ENCODE results near the gene FAM89A. TPM values are rescaled to one million over a fixed set of nuclear protein-coding genes. Genes with fewer than 3 reads are reported as not detected.

Gene FAM89A
- total and polyA plus RNA-seq, 9 of the 15 experiments (the other 6 are each of a cell fraction or from before 2014, with no cell fraction given): 8.7 to 66.2 (median 43.3) TPM

DNA sequence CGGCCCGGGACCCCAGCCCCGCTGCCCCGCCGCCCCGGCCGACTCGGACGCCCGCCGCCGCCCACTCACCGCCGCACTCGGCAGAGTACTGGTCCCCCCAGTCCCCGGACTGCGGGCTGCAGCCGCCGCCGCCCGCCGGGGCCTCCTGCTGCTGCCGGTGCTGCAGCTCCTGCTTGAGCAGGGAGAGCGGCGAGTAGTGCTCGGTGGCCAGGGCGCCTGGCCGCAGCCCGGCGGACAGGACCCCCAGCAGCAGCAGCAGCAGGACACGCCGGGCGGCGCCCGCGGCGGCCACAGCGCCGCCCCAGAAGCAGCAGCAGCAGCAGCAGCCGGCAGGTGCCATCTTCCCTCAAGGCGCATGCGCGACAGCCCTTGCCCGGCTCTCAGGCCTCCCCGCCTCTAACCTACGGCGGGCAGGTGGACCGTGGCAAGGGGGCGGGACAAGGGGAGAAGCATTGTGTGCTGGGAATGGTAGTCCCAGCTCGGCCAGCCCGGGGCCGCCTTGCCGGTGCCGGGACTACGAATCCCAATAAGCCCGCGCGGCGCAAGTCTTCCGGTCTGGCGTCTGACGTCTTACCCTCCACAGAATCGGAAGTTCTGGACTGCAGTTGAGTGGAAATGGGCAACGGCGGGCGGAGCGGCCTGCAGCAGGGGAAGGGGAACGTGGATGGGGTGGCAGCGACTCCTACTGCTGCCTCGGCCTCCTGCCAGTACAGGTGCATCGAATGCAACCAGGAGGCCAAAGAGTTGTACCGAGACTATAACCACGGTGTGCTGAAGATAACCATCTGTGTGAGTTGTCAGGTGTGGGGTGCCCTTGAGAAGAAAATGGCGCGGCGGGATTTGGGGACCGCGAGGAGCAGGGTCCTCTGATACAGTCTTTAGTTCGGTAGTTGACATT, 61.3 kb downstream of the FAM89A start, which contains the start of the genes ARV1 and TTC13 (continued):
- TF ChIP-seq, protein P1, sequence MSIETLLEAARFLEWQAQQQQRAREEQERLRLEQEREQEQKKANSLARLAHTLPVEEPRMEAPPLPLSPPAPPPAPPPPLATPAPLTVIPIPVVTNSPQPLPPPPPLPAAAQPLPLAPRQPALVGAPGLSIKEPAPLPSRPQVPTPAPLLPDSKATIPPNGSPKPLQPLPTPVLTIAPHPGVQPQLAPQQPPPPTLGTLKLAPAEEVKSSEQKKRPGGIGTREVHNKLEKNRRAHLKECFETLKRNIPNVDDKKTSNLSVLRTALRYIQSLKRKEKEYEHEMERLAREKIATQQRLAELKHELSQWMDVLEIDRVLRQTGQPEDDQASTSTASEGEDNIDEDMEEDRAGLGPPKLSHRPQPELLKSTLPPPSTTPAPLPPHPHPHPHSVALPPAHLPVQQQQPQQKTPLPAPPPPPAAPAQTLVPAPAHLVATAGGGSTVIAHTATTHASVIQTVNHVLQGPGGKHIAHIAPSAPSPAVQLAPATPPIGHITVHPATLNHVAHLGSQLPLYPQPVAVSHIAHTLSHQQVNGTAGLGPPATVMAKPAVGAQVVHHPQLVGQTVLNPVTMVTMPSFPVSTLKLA (conservative IDR thresholded peaks at IDR 0.05): peak; percentile 88 to 95; a peak in 3 of 4 replicates
- TF ChIP-seq ARNT (IDR thresholded peaks at IDR 0.05) (peak in 1 of 2 experiments; percentile 53; a peak in 1 of 4 replicates), ZFPM2 (CRISPR knock-in tag; IDR thresholded peaks at IDR 0.05) (no peak), SIN3B (IDR thresholded peaks at IDR 0.05; ENCODE audit: low read depth) (peak; percentile 32; the same call in 1 of the 2 replicates), MYC (IDR thresholded peaks at IDR 0.05; ENCODE audit: low read depth, low read length) (peak; percentile 90), MYC (CRISPR knock-in tag; IDR thresholded peaks at IDR 0.05; ENCODE audit: borderline replicate concordance, low read depth) (peak; percentile 65; the same call in 1 of the 2 replicates), SRSF7 (optimal IDR thresholded peaks at IDR 0.05; ENCODE audit: low read depth, low read length) (no peak), ARID1B (IDR thresholded peaks at IDR 0.05) (no peak; the same call in 1 of the 2 replicates)
- TF ChIP-seq, protein P2, sequence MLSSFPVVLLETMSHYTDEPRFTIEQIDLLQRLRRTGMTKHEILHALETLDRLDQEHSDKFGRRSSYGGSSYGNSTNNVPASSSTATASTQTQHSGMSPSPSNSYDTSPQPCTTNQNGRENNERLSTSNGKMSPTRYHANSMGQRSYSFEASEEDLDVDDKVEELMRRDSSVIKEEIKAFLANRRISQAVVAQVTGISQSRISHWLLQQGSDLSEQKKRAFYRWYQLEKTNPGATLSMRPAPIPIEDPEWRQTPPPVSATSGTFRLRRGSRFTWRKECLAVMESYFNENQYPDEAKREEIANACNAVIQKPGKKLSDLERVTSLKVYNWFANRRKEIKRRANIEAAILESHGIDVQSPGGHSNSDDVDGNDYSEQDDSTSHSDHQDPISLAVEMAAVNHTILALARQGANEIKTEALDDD (IDR thresholded peaks at IDR 0.05): no peak
- TF ChIP-seq, protein P3, sequence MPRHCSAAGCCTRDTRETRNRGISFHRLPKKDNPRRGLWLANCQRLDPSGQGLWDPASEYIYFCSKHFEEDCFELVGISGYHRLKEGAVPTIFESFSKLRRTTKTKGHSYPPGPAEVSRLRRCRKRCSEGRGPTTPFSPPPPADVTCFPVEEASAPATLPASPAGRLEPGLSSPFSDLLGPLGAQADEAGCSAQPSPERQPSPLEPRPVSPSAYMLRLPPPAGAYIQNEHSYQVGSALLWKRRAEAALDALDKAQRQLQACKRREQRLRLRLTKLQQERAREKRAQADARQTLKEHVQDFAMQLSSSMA (CRISPR knock-in tag; IDR thresholded peaks at IDR 0.05): peak; percentile 88
- TF ChIP-seq, protein P4, sequence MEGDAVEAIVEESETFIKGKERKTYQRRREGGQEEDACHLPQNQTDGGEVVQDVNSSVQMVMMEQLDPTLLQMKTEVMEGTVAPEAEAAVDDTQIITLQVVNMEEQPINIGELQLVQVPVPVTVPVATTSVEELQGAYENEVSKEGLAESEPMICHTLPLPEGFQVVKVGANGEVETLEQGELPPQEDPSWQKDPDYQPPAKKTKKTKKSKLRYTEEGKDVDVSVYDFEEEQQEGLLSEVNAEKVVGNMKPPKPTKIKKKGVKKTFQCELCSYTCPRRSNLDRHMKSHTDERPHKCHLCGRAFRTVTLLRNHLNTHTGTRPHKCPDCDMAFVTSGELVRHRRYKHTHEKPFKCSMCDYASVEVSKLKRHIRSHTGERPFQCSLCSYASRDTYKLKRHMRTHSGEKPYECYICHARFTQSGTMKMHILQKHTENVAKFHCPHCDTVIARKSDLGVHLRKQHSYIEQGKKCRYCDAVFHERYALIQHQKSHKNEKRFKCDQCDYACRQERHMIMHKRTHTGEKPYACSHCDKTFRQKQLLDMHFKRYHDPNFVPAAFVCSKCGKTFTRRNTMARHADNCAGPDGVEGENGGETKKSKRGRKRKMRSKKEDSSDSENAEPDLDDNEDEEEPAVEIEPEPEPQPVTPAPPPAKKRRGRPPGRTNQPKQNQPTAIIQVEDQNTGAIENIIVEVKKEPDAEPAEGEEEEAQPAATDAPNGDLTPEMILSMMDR (IDR thresholded peaks at IDR 0.05 in 2 of 3, conservative IDR thresholded peaks at IDR 0.05 in 1 of 3; ENCODE audit: insufficient read depth in 2 of 3, low read depth in 1 of 3, low read length in 3 of 3): peak; percentile 38 to 53 (median 52); a peak in 5 of 6 replicates
- TF ChIP-seq, protein P5, sequence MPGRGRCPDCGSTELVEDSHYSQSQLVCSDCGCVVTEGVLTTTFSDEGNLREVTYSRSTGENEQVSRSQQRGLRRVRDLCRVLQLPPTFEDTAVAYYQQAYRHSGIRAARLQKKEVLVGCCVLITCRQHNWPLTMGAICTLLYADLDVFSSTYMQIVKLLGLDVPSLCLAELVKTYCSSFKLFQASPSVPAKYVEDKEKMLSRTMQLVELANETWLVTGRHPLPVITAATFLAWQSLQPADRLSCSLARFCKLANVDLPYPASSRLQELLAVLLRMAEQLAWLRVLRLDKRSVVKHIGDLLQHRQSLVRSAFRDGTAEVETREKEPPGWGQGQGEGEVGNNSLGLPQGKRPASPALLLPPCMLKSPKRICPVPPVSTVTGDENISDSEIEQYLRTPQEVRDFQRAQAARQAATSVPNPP (IDR thresholded peaks at IDR 0.05; ENCODE audit: borderline replicate concordance, insufficient read depth, insufficient read length): no peak
- TF ChIP-seq, protein P6, sequence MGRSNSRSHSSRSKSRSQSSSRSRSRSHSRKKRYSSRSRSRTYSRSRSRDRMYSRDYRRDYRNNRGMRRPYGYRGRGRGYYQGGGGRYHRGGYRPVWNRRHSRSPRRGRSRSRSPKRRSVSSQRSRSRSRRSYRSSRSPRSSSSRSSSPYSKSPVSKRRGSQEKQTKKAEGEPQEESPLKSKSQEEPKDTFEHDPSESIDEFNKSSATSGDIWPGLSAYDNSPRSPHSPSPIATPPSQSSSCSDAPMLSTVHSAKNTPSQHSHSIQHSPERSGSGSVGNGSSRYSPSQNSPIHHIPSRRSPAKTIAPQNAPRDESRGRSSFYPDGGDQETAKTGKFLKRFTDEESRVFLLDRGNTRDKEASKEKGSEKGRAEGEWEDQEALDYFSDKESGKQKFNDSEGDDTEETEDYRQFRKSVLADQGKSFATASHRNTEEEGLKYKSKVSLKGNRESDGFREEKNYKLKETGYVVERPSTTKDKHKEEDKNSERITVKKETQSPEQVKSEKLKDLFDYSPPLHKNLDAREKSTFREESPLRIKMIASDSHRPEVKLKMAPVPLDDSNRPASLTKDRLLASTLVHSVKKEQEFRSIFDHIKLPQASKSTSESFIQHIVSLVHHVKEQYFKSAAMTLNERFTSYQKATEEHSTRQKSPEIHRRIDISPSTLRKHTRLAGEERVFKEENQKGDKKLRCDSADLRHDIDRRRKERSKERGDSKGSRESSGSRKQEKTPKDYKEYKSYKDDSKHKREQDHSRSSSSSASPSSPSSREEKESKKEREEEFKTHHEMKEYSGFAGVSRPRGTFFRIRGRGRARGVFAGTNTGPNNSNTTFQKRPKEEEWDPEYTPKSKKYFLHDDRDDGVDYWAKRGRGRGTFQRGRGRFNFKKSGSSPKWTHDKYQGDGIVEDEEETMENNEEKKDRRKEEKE (IDR thresholded peaks at IDR 0.05; ENCODE audit: borderline replicate concordance in 1 of 2, control insufficient read depth in 1 of 2, low read depth in 2 of 2, low read length in 1 of 2): no peak

Data from K562 (cell line).